GM15510 (cell line): ENCODE data around the gene PRR19.
A peak's percentile ranks its signal among the peaks of the same experiment; 100 is the strongest.

Source experiments
- POLR2A ChIP-seq: IDR thresholded peaks from 3 replicates; pipeline ENCODE4 v1.6.1; 2011; ENCODE audit warnings: borderline replicate concordance; ENCODE audit not compliant: insufficient read length; ENCODE audit errors: extremely low read depth

Gene PRR19, protein sequence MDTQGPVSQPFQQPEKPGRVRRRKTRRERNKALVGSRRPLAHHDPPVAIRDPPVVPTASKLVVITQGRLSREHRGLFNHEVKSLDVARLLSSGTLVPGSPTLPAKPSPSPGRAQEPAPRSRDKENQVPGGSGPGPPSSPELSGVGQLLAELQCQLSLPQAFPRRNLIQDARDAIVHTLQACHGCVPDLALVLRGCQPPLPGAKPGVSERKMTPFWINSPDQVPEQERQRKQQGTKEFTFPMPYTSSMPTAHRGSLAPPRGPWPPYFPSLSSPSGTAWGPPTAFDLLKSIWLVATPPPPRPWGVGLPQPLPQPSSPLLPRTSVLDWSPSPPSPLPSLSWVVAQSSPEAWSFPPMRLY

GRCh38 chr19:42301646-42302203 is at the start of gene PRR19:
Gene PRR19, plus strand, starts transcription at chr19:42302132. Its CDS starts 7,453 bp downstream, at chr19:42309585.
- TF ChIP-seq POLR2A, result no peak

DNA sequence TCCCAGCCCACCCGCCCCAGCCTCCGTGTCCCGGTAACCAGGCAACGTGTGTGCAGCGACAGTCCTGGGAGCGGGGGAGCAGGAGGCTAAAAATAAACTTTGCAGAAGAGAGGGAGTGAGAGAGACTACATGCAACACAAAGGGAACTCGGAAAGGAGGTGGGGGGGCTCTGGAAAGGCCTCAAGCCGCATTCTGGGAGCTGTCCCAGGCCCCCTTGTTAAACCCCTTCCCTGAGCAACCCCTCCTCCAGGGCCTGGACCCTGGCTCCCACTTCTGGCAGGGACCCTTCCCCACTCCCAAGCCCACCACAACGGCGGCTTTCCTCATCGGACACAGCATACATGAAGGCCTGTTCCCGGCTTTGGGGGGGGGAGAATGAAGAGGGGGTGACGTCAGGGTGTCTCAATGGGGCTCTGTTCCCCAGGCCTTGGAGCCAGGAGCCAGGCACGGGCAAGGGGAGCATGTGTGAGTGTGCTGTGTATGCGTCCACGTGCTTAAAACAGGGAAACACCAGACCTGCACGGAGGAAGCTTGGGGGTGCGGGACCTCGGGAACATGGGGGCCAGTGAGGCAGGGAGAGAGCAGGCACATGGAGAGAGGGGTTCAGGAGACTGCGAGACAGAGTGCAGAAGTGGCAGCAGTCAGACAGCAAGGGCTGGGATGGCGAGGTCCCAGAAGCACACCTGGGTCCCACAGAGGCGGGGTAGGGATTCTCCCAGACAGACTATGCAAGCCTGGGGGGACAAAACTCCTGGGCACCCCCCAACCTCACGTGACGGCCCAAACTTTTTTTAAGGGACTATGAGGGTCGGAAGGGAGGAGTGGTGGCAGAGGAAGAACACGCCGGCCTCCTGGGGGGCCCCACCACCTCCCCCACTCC is 49.3 kb upstream of the PRR19 start:
- no peak for TF ChIP-seq POLR2A

DNA sequence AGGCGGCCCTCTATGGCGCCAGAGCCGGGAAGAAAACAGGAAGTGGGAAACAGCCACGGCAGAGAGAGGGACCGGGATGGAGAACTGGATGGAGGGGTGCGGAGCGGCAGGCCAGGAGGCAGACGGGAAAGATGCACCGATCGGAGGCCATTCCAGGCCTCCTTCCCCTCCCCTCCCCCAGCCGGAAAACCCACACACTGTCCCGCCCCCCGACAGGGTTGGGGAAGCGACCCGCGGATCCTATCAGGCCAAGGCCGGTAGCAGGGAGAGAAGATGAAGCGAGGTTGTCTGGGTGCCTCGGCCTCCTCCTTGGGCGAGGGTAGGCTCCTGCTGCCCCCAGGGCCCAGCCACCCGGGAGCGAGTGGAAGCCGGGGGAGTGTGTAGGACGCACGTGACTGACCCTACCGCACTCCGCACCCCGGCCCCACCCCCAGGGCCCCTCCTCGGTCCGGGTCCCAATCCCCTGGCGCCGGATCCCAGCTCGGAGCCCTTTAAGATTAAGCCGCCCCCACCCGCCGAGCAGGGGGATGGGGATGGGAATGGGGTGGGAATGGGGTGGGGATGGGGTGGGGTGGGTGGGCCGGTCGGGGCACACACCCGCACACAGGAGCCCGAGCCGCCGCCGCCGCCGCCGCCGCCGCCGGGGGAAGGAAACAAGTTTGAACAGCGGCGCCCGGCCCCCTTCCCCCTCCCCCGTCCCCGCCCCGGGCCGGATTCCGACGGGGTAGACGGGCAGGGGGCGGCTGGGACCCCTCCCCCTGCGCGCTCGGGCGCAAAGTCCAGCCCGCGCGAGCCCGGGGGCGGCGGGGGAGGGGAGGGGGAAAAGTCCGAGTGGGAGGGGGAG is 48.5 kb upstream of the PRR19 start:
- peak; percentile 52 for TF ChIP-seq POLR2A

- TF ChIP-seq POLR2A, result peak; percentile 31
These were observed 47.7 kb upstream of the PRR19 start for GRCh38 chr19:42254089-42254849.

DNA sequence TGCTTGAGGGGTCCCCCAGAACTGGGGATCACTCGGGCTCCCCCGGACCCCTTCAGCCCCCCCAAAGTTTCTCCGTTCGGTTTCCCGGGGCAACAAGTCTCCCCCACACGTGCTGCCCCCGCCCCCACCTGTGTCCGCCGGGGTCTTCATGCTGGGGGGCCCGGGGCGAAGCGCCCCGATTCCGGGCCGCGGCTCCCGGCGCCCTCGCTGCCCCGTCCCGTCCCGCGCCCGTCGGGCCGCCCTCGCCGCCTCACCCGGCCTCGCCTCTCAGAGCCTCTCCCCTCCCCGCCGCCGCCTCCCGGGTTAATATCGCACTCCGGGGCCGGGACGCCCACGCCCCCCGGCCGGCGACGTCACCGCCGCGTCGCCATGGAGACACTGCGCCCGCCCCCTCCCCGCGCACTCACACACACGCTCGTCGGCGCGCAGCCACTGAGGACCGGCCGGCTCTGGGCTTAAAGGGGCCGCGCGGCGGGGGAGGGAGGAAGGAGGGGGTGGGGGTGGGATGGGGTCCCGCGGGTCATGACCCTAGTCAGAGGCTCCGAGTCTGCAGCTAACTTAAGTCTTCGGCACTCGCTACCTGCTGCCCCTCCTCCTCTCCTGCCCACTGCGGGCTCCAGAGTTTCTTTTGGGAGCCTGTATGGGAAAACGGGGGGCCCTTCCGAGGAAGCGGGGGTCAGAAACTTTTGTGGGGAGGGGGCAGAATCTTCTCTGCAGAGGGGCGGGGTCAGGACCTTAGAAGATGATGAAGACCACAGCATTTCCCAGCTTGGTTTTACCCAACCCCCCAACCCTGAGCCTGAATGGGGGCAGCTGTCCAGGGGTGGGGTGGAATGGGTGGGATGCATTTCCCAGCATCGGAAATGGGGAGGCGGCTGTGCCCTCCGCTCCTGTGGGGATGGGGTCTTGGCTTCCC is 46.8 kb upstream of the PRR19 start, which contains the start of gene ERF:
ERF (minus strand) TSS at position 279 of the 916 bp plus-strand sequence; CDS start at position 150, 129 bp downstream.
- peak; percentile 88 for TF ChIP-seq POLR2A

DNA sequence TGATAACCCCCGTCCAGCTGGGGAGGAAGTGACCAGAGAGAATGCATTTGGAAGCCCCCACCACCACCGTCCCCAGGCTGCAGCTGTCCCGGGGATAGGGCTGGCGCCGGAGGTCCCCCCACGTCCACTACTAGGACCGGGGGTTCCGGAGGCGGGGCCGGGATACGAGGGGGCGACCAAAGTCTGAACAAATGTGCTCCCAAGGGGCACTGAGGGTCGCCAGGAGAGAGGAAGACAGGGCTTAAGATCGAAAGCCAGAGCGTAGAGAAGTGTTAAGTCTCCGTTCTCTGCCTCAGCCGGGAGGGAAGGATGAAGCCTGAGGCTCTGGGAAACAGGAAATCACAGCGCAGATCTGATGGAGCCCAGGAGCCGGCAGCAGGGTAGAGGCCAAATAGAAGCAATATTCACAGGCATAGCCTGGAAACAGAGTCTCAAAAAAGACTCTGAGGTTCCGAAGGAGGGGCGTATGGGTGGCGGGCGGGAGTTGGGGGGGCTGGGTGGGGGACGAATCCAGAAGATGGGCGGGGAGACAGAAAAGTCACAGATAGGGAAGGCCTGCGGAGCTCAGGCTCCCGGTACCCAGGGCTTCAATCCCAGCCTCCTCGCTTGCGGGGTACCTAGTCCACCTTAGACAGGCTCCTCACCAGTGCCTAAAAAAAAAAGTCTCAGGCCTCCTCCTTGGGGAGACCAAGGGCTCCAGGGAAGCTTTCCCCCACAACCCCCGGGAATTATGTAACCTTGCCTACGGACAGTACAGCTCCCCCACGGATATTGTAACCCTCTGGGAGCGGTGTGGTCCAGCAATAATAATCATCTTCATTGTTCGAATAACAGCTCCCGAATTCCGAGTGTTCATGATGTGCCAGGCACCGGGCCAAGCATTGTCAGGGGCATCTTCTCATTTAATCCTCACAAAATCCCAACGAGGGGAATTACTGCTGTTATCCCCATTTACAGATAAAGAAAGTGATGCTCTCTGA is 45.9 kb upstream of the PRR19 start:
- no peak for TF ChIP-seq POLR2A

- TF ChIP-seq POLR2A, result no peak
These were observed 40.2 kb upstream of the PRR19 start for GRCh38 chr19:42261763-42262162.

GRCh38 chr19:42267644-42268141 is 34.2 kb upstream of the PRR19 start:
- TF ChIP-seq POLR2A, result no peak

DNA sequence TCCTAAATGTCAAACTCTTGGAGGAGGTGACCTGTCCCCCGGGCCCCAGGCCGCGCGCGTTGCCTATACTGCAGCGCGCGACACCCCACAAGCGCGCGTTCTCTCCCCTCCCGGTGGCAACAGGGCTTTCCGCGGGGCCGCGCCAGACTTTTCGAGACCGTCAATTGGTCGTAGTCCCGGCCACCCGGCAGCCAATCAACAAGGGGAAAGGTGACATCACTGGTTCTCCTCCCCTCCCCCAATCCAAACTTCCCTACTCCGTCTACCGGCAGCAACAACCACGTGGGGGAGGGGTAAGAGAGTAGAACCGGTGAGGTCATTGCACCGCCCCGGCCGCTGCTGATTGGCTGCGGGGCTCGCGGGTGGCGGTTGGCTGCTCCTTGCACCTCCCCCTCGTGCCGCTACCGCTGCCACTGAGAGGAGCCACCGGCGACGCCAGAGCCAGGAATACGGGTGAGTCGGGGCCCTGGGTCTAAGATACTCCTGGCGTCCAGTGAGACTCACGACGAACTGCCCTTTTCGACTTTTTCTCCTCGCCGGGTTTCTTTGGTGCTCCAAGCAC is 33.7 kb upstream of the PRR19 start:
- TF ChIP-seq POLR2A, result peak; percentile 59

DNA sequence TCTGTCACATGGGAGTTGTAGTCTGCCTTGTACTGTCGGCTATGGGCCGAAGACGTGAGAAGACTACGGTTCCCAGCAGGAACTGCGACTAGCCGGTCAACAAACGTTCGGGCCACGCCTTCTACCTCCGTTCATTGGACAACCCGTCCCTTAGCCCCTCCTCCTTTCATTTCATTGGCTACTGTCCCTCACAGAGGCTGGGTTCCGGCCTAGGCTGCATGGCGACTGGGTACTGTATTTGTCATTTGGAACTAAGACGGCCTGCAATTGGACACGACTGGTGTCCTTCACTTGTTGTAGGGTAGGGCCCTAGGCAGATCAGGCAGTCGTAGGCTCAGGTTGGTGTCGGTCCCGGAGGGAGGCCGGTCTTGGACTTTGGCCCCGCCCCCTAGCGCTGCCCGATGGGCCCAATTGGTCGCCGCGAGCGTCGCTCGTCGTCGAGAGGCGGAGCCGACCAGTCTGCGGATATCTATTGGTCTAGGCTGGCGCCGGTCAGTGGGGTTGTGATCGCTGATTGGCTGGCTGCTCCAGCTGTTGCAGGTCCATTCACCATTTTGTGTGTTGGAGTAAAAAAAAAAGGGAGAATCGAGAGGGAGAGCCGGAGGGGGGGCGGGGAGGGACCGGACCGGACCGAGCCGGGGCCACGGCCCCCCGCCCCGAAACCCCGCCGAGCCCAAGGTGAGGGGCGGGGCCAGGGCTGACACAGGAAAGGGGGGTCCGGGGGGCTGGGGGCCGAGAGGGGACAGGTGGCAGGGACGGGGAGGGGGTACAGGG is 33.0 kb upstream of the PRR19 start, which contains the start of gene CIC:
CIC (plus strand) TSS at position 549 of the 774 bp plus-strand sequence. CDS start 2,532 bp downstream, outside the sequence.
- TF ChIP-seq POLR2A, result no peak
